ENCODE data around the gene FADS3.

The FADS3 gene, protein sequence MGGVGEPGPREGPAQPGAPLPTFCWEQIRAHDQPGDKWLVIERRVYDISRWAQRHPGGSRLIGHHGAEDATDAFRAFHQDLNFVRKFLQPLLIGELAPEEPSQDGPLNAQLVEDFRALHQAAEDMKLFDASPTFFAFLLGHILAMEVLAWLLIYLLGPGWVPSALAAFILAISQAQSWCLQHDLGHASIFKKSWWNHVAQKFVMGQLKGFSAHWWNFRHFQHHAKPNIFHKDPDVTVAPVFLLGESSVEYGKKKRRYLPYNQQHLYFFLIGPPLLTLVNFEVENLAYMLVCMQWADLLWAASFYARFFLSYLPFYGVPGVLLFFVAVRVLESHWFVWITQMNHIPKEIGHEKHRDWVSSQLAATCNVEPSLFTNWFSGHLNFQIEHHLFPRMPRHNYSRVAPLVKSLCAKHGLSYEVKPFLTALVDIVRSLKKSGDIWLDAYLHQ

DNA sequence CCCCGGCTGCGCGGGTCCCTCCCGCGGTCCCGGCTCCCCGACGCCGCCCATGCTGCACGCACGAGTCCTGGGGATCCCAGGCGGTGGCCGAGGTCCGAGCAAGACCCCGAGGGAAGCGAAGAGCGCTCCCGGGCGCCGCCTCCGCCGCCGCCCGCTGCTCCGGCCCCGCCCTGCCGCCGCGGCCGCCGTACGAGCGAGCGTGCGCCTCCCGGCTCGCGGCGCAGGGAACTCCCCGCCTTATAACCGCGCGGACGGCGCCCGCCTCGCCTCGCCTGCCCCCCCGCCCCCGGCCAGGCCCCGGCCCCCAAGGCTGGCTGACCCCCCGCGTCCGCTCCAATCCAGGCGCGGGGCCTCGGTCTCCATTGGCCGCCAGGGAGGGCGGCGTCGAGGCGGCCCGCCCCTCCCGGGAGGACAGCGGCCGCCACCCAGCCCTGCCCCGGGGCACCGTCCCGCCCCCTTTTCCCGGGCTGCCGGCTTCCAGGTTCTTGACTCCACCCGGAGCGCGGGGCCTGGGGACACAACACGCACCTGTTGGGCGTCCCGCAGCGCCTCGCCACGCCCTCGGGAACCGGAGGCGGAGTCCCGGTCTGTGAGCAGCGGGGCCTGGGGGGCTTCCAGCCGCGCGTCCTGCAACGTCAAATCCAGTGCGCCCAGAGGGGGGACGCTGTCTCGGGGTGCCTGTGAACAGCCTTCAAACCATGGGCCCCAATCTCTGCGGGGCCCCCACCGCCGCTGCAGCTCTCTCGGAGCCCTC is at the start of gene FADS3:
TSS of gene FADS3 (minus strand) at position 215 of the 754 bp plus-strand sequence. CDS start at position 51, 164 bp downstream.
- Histone ChIP-seq H3K27ac (ENCODE audit: low read length) (no peak within 1 kb of the TSS), H3K27me3 (ENCODE audit: control insufficient read depth, insufficient read depth, low read length) (no peaks in the 10 kb centered on the region), H3K4me3 (ENCODE audit: low read length) (peak within 1 kb of the TSS; percentile 81), H3K9me3 (ENCODE audit: control insufficient read depth, insufficient read depth, low read length) (no peaks in the 10 kb centered on the region), H3K4me1 (ENCODE audit: control insufficient read depth, insufficient read depth, low read length) (peaks cover 6% of the 10 kb centered on the region; the same call in 1 of the 2 replicates), H3K36me3 (ENCODE audit: control insufficient read depth, insufficient read depth, low read length) (no peaks in the 10 kb centered on the region)
- no peak for DNase-seq (ENCODE audit: low read depth, low spot score)
- no CpG with 5 or more reads among the region's 96 CpGs for WGBS (ENCODE audit: insufficient coverage, insufficient read length)

DNA sequence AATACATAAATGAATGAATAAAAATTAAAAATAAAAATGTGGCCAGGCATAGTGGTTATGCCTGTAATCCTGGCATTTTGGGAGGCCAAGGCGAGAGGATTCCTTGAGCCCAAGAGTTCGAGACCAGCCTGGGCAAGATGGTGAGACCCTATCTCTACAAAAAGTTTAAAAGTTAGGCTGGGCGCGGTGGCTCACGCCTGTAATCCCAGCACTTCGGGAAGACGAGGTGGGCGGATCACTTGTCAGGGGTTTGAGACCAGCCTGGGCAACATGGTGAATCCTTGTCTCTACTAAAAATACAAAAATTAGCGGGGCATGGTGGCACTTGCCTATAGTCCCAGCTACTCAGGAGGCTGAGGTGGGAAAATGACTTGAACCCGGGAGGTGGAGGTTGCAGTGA is 49.1 kb upstream of the FADS3 start:
- no peak for DNase-seq (ENCODE audit: low read depth, low spot score)
- no CpG with 5 or more reads among the region's 10 CpGs for WGBS (ENCODE audit: insufficient coverage, insufficient read length)
- no peaks in the 10 kb centered on the region for H3K27me3 ChIP-seq (ENCODE audit: control insufficient read depth, insufficient read depth, low read length)
- H3K4me1 ChIP-seq (ENCODE audit: control insufficient read depth, insufficient read depth, low read length) = no peaks in the 10 kb centered on the region
- no peak overlapping the region for H3K27ac ChIP-seq (ENCODE audit: low read length)
- H3K36me3 ChIP-seq (ENCODE audit: control insufficient read depth, insufficient read depth, low read length) = no peaks in the 10 kb centered on the region
- H3K9me3 ChIP-seq (ENCODE audit: control insufficient read depth, insufficient read depth, low read length) = no peaks in the 10 kb centered on the region
- H3K4me3 ChIP-seq (ENCODE audit: low read length) = no peak overlapping the region

DNA sequence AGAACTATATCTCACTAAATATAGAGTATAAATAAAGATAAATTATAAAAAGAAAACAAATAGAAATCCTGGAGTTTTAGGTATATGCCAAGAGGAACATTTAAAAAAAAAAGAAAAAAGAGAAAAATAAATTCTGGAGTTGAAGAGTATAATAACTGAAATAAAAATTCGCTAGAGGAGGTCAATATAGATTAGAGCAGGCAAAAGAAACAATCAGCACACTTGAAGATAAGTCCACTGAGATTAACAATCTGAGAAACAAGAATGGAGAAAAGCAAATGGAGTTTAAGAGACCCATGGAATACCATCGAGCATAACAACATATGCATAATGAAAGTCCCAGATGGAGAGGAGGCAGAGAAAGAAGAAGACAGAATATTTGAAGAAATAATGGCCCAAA is 44.5 kb upstream of the FADS3 start:
- Histone ChIP-seq H3K36me3 (ENCODE audit: control insufficient read depth, insufficient read depth, low read length) (no peaks in the 10 kb centered on the region), H3K4me1 (ENCODE audit: control insufficient read depth, insufficient read depth, low read length) (no peaks in the 10 kb centered on the region), H3K4me3 (ENCODE audit: low read length) (no peak overlapping the region), H3K9me3 (ENCODE audit: control insufficient read depth, insufficient read depth, low read length) (no peaks in the 10 kb centered on the region), H3K27me3 (ENCODE audit: control insufficient read depth, insufficient read depth, low read length) (no peaks in the 10 kb centered on the region), H3K27ac (ENCODE audit: low read length) (no peak overlapping the region)
- no peak for DNase-seq (ENCODE audit: low read depth, low spot score)
- no CpG with 5 or more reads among the region's 2 CpGs for WGBS (ENCODE audit: insufficient coverage, insufficient read length)

DNA sequence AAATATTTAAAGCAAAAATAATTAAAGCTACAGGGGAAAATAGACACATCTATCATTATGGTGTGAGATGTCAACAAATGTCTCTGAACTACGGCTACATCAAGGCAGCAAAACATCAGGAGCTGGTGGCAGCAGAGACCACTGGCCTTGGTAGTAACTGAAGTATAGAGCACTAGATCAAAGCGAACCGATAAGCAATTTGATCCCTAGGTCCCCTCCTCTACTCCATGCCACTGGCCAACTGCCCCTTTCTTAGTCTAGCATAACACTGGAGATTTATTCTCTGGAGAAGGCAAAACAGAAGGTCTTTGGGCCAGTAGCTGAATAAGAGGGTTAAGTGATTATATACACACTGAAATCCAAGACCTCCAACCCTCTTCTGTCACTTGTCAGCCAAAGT is 39.6 kb upstream of the FADS3 start:
- no CpG with 5 or more reads among the region's 3 CpGs for WGBS (ENCODE audit: insufficient coverage, insufficient read length)
- H3K27me3 ChIP-seq (ENCODE audit: control insufficient read depth, insufficient read depth, low read length) = no peaks in the 10 kb centered on the region
- no peak overlapping the region for H3K27ac ChIP-seq (ENCODE audit: low read length)
- no peak for DNase-seq (ENCODE audit: low read depth, low spot score)
- H3K4me3 ChIP-seq (ENCODE audit: low read length) = no peak overlapping the region
- H3K9me3 ChIP-seq (ENCODE audit: control insufficient read depth, insufficient read depth, low read length) = no peaks in the 10 kb centered on the region
- no peaks in the 10 kb centered on the region for H3K36me3 ChIP-seq (ENCODE audit: control insufficient read depth, insufficient read depth, low read length)
- H3K4me1 ChIP-seq (ENCODE audit: control insufficient read depth, insufficient read depth, low read length) = no peaks in the 10 kb centered on the region

DNA sequence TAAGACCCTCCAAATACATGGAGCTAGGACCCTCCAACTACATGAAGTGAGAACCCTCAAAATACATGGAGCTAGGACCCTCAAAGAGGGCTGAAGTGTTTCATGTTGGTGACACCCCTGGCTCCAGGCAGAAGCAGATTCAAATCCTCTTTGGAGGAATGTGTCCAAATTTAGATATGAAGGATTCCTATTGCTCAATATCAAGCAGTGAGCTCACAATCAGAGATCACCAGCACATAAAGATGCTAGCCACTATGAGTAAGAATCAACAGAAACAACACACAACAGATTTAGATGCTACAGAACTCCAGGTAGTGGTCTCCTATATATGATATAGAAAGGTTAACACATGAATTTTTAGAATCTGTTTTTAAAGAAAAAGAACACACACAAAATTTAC is 37.3 kb upstream of the FADS3 start:
- no peaks in the 10 kb centered on the region for H3K36me3 ChIP-seq (ENCODE audit: control insufficient read depth, insufficient read depth, low read length)
- no peak overlapping the region for H3K4me3 ChIP-seq (ENCODE audit: low read length)
- H3K27ac ChIP-seq (ENCODE audit: low read length) = no peak overlapping the region
- DNase-seq (ENCODE audit: low read depth, low spot score) = no peak
- H3K9me3 ChIP-seq (ENCODE audit: control insufficient read depth, insufficient read depth, low read length) = no peaks in the 10 kb centered on the region
- H3K4me1 ChIP-seq (ENCODE audit: control insufficient read depth, insufficient read depth, low read length) = 0 out of 2 replicates have a peak, but pooled peaks cover 1% of the 10 kb centered on the region
- no peaks in the 10 kb centered on the region for H3K27me3 ChIP-seq (ENCODE audit: control insufficient read depth, insufficient read depth, low read length)

DNA sequence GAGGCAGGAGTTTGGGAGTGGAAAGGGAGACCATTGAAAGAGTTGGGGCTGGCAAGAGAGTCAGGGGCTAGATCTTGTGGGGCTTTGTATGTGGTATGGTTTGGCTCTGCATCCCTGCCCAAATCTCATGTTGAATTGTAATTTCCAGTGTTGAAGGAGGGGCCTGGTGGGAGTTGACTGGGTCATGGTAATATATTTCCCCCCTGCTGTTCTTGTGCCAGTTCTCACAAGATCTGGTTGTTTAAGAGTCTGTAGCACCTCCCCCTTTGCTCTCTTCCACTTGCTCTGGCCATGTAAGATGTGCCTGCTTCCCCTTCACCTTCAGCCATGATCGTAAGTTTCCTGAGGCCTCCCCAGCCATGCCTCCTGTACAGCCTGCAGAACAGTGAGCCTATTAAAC is 36.2 kb upstream of the FADS3 start:
- WGBS (ENCODE audit: insufficient coverage, insufficient read length) = no CpG with 5 or more reads among the region's 1 CpG
- no peak for DNase-seq (ENCODE audit: low read depth, low spot score)
- Histone ChIP-seq H3K4me3 (ENCODE audit: low read length) (no peak overlapping the region), H3K27ac (ENCODE audit: low read length) (no peak overlapping the region), H3K9me3 (ENCODE audit: control insufficient read depth, insufficient read depth, low read length) (no peaks in the 10 kb centered on the region), H3K27me3 (ENCODE audit: control insufficient read depth, insufficient read depth, low read length) (no peaks in the 10 kb centered on the region), H3K36me3 (ENCODE audit: control insufficient read depth, insufficient read depth, low read length) (no peaks in the 10 kb centered on the region), H3K4me1 (ENCODE audit: control insufficient read depth, insufficient read depth, low read length) (peaks cover 3% of the 10 kb centered on the region)

DNA sequence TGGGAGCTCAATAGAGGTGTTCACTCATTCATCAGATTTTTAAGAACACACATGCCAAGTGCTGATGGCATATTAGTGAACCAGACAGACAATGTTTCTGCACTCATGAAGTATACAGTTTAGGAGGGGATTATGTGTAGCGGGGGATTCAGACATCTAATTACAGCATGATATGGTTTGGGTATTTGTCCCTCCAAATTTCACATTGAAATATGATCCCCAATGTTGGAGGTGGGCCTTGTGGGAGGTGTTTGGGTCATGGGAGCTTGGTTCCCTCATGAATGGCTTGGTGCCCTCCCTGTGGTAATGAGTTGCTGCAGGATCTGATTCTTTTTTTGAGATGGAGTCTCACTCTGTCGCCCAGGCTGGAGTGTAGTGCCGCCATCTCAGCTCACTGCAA is 34.9 kb upstream of the FADS3 start:
- no peaks in the 10 kb centered on the region for H3K27me3 ChIP-seq (ENCODE audit: control insufficient read depth, insufficient read depth, low read length)
- no peaks in the 10 kb centered on the region for H3K36me3 ChIP-seq (ENCODE audit: control insufficient read depth, insufficient read depth, low read length)
- no peak overlapping the region for H3K27ac ChIP-seq (ENCODE audit: low read length)
- no CpG with 5 or more reads among the region's 3 CpGs for WGBS (ENCODE audit: insufficient coverage, insufficient read length)
- peaks cover 3% of the 10 kb centered on the region for H3K4me1 ChIP-seq (ENCODE audit: control insufficient read depth, insufficient read depth, low read length)
- no peaks in the 10 kb centered on the region for H3K9me3 ChIP-seq (ENCODE audit: control insufficient read depth, insufficient read depth, low read length)
- H3K4me3 ChIP-seq (ENCODE audit: low read length) = no peak overlapping the region
- no peak for DNase-seq (ENCODE audit: low read depth, low spot score)

DNA sequence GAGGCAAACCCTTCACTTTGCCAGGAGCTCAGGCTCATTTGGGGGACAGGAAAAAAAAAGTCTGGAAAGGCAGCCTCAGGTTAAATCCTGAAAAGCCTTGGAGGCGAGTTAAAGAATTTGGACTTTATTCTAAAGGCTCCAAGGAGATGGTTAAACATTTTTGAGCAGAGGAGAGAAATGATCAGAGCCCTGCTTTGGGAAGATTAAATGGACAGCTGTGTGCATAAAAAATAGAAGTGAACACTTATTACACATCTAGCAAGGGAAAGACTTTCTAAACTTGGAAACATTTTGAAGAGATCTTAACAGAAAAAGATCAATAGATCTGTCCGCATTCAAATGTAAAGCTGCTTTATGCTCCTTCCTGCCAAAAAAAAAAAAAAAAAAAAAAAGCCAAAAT is 34.4 kb upstream of the FADS3 start:
- peaks cover 3% of the 10 kb centered on the region for H3K4me1 ChIP-seq (ENCODE audit: control insufficient read depth, insufficient read depth, low read length)
- no peak overlapping the region for H3K27ac ChIP-seq (ENCODE audit: low read length)
- DNase-seq (ENCODE audit: low read depth, low spot score) = no peak
- no CpG with 5 or more reads among the region's 2 CpGs for WGBS (ENCODE audit: insufficient coverage, insufficient read length)
- no peaks in the 10 kb centered on the region for H3K9me3 ChIP-seq (ENCODE audit: control insufficient read depth, insufficient read depth, low read length)
- no peak overlapping the region for H3K4me3 ChIP-seq (ENCODE audit: low read length)
- no peaks in the 10 kb centered on the region for H3K36me3 ChIP-seq (ENCODE audit: control insufficient read depth, insufficient read depth, low read length)
- H3K27me3 ChIP-seq (ENCODE audit: control insufficient read depth, insufficient read depth, low read length) = no peaks in the 10 kb centered on the region

DNA sequence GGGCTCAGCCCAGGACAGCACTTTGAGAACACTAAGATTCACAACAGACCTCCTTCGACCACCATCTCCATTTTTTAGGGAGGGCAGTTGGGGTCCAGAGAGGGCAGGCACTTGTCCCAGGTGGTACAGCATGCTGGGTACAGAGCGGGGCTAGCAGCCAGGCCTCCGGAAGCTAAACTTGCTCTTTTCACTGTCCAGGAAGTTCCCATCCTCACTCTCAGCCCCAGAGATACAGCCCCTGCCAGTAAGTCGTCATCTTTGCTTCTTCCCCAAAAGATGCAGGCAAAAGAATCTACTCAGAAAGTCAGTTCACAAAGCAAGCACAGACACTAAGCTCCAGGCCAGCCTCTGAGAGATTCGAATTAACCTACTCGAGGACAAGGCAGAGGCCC is 32.7 kb upstream of the FADS3 start:
- no peaks in the 10 kb centered on the region for H3K27me3 ChIP-seq (ENCODE audit: control insufficient read depth, insufficient read depth, low read length)
- DNase-seq (ENCODE audit: low read depth, low spot score) = no peak
- no peaks in the 10 kb centered on the region for H3K36me3 ChIP-seq (ENCODE audit: control insufficient read depth, insufficient read depth, low read length)
- H3K27ac ChIP-seq (ENCODE audit: low read length) = no peak overlapping the region
- no peak overlapping the region for H3K4me3 ChIP-seq (ENCODE audit: low read length)
- H3K4me1 ChIP-seq (ENCODE audit: control insufficient read depth, insufficient read depth, low read length) = peaks cover 3% of the 10 kb centered on the region
- no CpG with 5 or more reads among the region's 6 CpGs for WGBS (ENCODE audit: insufficient coverage, insufficient read length)
- no peaks in the 10 kb centered on the region for H3K9me3 ChIP-seq (ENCODE audit: control insufficient read depth, insufficient read depth, low read length)

DNA sequence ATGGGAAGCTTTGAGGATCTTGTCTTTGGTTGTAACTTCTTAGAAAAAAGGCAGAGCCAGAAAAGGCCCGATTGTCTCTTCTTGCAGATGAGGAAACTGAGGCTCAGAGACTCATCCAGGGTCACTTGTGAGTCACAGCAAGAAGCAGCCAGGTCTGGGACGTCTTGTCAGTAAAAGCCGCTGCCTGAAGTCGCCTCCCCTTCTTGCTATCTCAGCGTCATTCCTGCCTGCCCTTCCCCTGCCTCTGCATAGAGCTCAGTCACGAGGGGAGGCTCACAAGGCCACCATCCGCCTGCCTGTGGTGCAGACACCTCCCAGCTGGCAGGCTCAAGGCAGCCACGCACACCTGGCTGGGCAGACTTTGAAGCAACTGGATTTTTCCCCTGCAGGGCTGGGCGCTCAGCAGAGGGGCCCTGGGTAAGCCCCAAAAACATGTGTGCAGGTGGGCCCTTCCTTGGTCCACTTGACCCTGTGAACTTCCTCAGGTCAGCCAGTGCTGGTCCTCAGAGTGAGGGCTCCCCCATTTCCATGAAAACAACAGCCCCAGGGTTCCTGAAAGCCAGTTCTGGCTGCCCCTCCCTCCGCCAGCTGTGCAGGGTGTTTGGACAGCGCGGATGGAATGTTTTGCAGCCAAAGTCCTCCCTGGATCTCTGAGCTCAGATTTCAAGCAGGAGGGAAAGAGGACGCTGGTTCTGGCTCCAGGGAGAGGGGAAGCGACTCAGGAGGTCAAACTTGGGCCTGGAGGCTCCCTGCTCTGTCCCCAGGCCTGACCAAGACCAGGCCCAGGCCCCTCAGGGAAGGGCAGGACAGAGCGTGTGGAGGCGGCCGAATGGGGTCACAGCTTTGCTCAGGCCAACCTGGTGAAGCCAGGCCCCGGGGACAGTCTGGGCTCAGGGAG is 32.1 kb upstream of the FADS3 start:
- Histone ChIP-seq H3K4me1 (ENCODE audit: control insufficient read depth, insufficient read depth, low read length) (peaks cover 3% of the 10 kb centered on the region), H3K36me3 (ENCODE audit: control insufficient read depth, insufficient read depth, low read length) (no peaks in the 10 kb centered on the region), H3K27me3 (ENCODE audit: control insufficient read depth, insufficient read depth, low read length) (no peaks in the 10 kb centered on the region), H3K9me3 (ENCODE audit: control insufficient read depth, insufficient read depth, low read length) (no peaks in the 10 kb centered on the region), H3K27ac (ENCODE audit: low read length) (no peak overlapping the region), H3K4me3 (ENCODE audit: low read length) (no peak overlapping the region)
- no CpG with 5 or more reads among the region's 18 CpGs for WGBS (ENCODE audit: insufficient coverage, insufficient read length)
- DNase-seq (ENCODE audit: low read depth, low spot score) = no peak

All from iPS DF 6.9 (cell line).